Upper lobe of left lung (tissue), 6 donors: ENCODE measurements around the gene MTCL1. TPM values are rescaled to one million over a fixed set of nuclear protein-coding genes. Genes with fewer than 3 reads are reported as not detected.

Experiments
- ATAC-seq, 2 donors: fragments of 200-7000 bp; cut with Tn5 transposase; one replicate each; pipeline ENCODE4 v1.9.1; 2022; ENCODE audit warnings: mild to moderate bottlenecking in 2 of 2, moderate library complexity in 2 of 2; ENCODE audit not compliant: low FRiP score in 2 of 2
- DNase-seq, 2 donors: peaks; one replicate each; pipeline ENCODE4 v3.0.0-alpha.2; 2019 to 2020
- H3K27ac ChIP-seq, 4 donors: fragments of 200-600 bp; sonication (generic); one replicate each; pipeline ENCODE4 v1.5.1; 2016 to 2019
- H3K27me3 ChIP-seq, 4 donors: fragments of 200-600 bp; sonication (generic); one replicate each; pipeline ENCODE4 v1.5.1; 2017 to 2019
- H3K36me3 ChIP-seq, 4 donors: fragments of 200-600 bp; sonication (generic); one replicate each; pipeline ENCODE4 v1.5.1; 2016 to 2019
- H3K4me1 ChIP-seq, 4 donors: fragments of 200-600 bp; sonication (generic); one replicate each; pipeline ENCODE4 v1.5.1; 2018 to 2019
- H3K4me3 ChIP-seq, 4 donors: fragments of 200-600 bp; sonication (generic); one replicate each; pipeline ENCODE4 v1.5.1; 2017 to 2019; ENCODE audit warnings: mild to moderate bottlenecking in 2 of 4, moderate library complexity in 1 of 4
- H3K9me3 ChIP-seq, 4 donors: fragments of 200-600 bp; sonication (generic); one replicate each; pipeline ENCODE4 v1.5.1; 2018 to 2019
- CTCF ChIP-seq, 6 experiments: fragments of 450-650 bp in 4 of 6; fragments of 200-600 bp in 2 of 6; sonication (generic) in 2 of 6; IDR thresholded peaks; one replicate each; pipeline ENCODE4 v1.5.1; 2016 to 2019; ENCODE audit warnings: antibody characterized with exemption in 6 of 6
- EP300 ChIP-seq, 4 donors: sonication (generic); formaldehyde crosslinking; IDR thresholded peaks; one replicate each; pipeline ENCODE4 v1.5.1; 2017; ENCODE audit warnings: antibody characterized with exemption in 4 of 4, control low read depth in 2 of 4
- POLR2A ChIP-seq, 4 donors: fragments of 450-650 bp; IDR thresholded peaks; one replicate each; pipeline ENCODE4 v1.5.1; 2016 to 2017; ENCODE audit warnings: antibody characterized with exemption in 4 of 4, mild to moderate bottlenecking in 2 of 4
- POLR2AphosphoS5 ChIP-seq, 2 donors: sonication (generic); formaldehyde crosslinking; IDR thresholded peaks; one replicate each; pipeline ENCODE4 v1.5.1; 2017; ENCODE audit warnings: antibody characterized with exemption in 2 of 2
- WGBS, 2 donors: methylation state at CpG; one replicate each; pipeline ENCODE4 v1.1.5; 2017 to 2018; 5-methylcytosine and 5-hydroxymethylcytosine counted together
- total RNA-seq, 6 donors: library from RNA; depleted of rRNA in 4 of 6; stranded (reverse); fragments of >200 nt in 4 of 6; gene quantifications; one replicate each; pipeline versions ENCODE4 v1.1.0 to v1.2.1, GENCODE V29; 2016 to 2021
- donor health status: DM: no; HTN: no; CAD: no; lungs with moderate emphysema.
- donor health status: DM: no; HTN: yes; CAD: no; lungs with severe emphysema.

Gene MTCL1
- total RNA-seq, 6 donors from 2014 or later, result 4.5 to 17.9 (median 8.1) TPM

DNA sequence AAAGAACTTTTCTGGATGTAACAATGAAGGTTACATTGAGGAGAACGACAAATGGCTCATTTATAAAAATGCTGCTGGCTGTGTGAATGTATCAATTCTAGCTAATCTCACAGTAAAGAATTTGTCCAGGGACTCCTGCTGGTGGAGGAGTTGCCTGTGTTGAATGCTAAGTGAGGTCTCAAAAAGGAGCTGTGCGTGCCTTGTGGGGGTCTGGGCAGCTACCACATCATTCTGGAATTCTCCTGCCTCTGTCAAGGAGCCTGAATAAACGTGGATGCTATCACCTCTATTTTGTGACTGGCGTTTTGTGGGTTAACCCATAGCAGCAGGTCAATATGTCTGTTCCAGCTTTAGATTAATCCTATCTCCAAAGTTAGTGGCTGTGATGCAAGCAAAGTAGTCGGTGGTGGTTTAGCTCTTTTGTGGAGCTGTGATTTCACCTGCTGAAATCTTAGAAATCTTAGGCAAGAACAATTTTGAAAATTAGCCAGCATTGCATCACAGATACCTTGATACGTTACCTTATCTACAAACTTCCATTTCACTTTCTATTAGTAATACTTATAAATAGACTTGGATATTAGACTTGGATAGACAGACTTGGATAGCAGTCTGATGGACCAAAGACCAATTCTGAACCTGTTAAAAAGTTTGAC is 96.8 kb downstream of the MTCL1 start:
- ATAC-seq, result no peak
- H3K36me3 ChIP-seq, result no peaks in the 10 kb centered on the region
- H3K4me3 ChIP-seq, result no peak overlapping the region
- WGBS, 2 donors, result 76 to 77% methylated on average over 6 of the region's 6 CpGs
- H3K9me3 ChIP-seq, result no peaks in the 10 kb centered on the region
- H3K4me1 ChIP-seq, result no peaks in the 10 kb centered on the region
- no peak for DNase-seq
- TF ChIP-seq CTCF (IDR thresholded peaks at IDR 0.05) (no peak), POLR2AphosphoS5 (IDR thresholded peaks at IDR 0.05) (no peak), POLR2A (IDR thresholded peaks at IDR 0.05) (no peak), EP300 (IDR thresholded peaks at IDR 0.05) (no peak)
- no peak overlapping the region for H3K27ac ChIP-seq
- H3K27me3 ChIP-seq, result no peaks in the 10 kb centered on the region

DNA sequence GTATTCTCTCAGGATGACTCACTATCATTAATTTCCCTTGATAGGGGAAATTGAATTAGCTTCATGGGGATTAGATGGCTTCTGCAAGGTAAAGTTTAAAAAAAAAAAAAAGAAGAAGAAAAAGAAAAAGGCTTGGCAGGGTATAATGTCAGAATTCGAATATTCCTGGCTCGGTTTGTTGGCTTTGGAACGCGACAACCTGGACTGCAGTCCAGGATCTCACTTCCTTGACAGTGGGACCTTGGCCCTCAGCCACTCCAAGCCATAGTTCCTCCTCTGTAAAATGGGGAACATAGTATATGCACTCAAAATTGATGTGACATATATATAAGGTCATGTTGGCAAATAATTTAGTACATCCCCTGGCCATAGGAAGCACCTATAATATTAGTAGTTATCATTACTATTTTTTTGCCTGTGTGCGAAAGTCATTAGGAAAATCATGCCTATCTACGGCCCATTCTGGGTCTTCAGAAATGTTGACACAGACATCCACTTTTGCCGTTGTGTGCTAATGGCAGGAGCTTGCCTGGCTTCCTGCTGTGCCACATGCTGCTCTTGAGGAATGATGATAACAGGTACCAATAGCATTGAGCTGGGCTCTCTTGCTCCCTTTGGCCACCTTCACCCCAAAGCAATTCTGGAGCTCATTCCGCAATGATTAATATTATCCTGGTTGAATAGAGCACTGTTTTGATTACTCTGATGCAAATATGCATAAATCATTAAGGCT is 97.9 kb downstream of the MTCL1 start:
- TF ChIP-seq EP300 (IDR thresholded peaks at IDR 0.05), result no peak
- TF ChIP-seq CTCF (IDR thresholded peaks at IDR 0.05), result no peak
- no peak for TF ChIP-seq POLR2A (IDR thresholded peaks at IDR 0.05)
- TF ChIP-seq POLR2AphosphoS5 (IDR thresholded peaks at IDR 0.05), result no peak
- H3K9me3 ChIP-seq, result no peaks in the 10 kb centered on the region
- no peaks in the 10 kb centered on the region for H3K36me3 ChIP-seq
- WGBS, 2 donors, result 76 to 85% methylated on average over 8 of the region's 8 CpGs
- ATAC-seq (no peak), DNase-seq (no peak)
- H3K4me1 ChIP-seq, result no peaks in the 10 kb centered on the region
- H3K27ac ChIP-seq, result no peak overlapping the region
- H3K4me3 ChIP-seq, result no peak overlapping the region
- H3K27me3 ChIP-seq, result no peaks in the 10 kb centered on the region

GRCh38 chr18:8803957-8804356 is 98.6 kb downstream of the MTCL1 start:
- TF ChIP-seq POLR2A (IDR thresholded peaks at IDR 0.05), result no peak
- no peak for TF ChIP-seq EP300 (IDR thresholded peaks at IDR 0.05)
- H3K27ac ChIP-seq, result no peak overlapping the region
- no peaks in the 10 kb centered on the region for H3K4me1 ChIP-seq
- DNase-seq (no peak), ATAC-seq (no peak)
- 91 to 97% methylated on average over 1 of the region's 1 CpG for WGBS, 2 donors
- H3K9me3 ChIP-seq, result no peaks in the 10 kb centered on the region
- no peak overlapping the region for H3K4me3 ChIP-seq
- no peaks in the 10 kb centered on the region for H3K36me3 ChIP-seq
- H3K27me3 ChIP-seq, result no peaks in the 10 kb centered on the region

DNA sequence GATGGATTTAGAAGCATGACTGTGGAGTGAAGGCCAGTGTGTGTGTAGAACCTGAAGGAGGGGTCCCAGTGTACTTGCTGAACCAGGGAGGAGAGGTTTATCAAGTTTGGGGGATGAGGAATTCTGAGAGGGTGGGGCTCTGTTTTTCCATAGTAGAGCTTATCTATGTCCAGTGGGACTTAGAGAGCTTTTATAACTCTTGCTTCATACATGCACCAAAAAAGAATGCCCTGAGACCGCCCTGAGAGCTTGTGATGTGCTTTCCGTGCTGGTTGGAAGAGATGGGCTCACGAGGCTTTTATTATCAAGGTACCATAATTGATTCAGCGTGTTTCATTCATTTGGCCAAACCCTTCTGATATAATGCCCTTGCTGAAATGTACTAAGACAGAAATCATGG is 100.2 kb downstream of the MTCL1 start:
- H3K27ac ChIP-seq, result no peak overlapping the region
- no peak overlapping the region for H3K4me3 ChIP-seq
- ATAC-seq (no peak), DNase-seq (no peak)
- no peaks in the 10 kb centered on the region for H3K36me3 ChIP-seq
- 86 to 91% methylated on average over 4 of the region's 4 CpGs for WGBS, 2 donors
- H3K27me3 ChIP-seq, result no peaks in the 10 kb centered on the region
- TF ChIP-seq EP300 (IDR thresholded peaks at IDR 0.05) (no peak), POLR2AphosphoS5 (IDR thresholded peaks at IDR 0.05) (no peak)
- H3K4me1 ChIP-seq, result no peaks in the 10 kb centered on the region
- no peaks in the 10 kb centered on the region for H3K9me3 ChIP-seq

- TF ChIP-seq POLR2A (IDR thresholded peaks at IDR 0.05) (no peak), EP300 (IDR thresholded peaks at IDR 0.05) (no peak), POLR2AphosphoS5 (IDR thresholded peaks at IDR 0.05) (no peak)
- H3K27ac ChIP-seq, result no peak overlapping the region
- ATAC-seq (no peak), DNase-seq (peak in 1 of 2 donors; percentile 28)
- no peaks in the 10 kb centered on the region for H3K9me3 ChIP-seq
- 96 to 98% methylated on average over 5 to 6 of the region's 6 CpGs for WGBS, 2 donors
- H3K4me3 ChIP-seq, result no peak overlapping the region
- H3K4me1 ChIP-seq, result no peaks in the 10 kb centered on the region
- H3K36me3 ChIP-seq, result no peaks in the 10 kb centered on the region
- H3K27me3 ChIP-seq, result no peaks in the 10 kb centered on the region
Observed at GRCh38 chr18:8806100-8806797, 100.9 kb downstream of the MTCL1 start.

GRCh38 chr18:8806798-8807487 is 101.6 kb downstream of the MTCL1 start:
- Histone ChIP-seq H3K4me3 (no peak overlapping the region), H3K27me3 (no peaks in the 10 kb centered on the region), H3K9me3 (no peaks in the 10 kb centered on the region), H3K4me1 (no peaks in the 10 kb centered on the region), H3K36me3 (no peaks in the 10 kb centered on the region), H3K27ac (no peak overlapping the region)
- TF ChIP-seq POLR2AphosphoS5 (IDR thresholded peaks at IDR 0.05) (no peak), CTCF (IDR thresholded peaks at IDR 0.05) (no peak), POLR2A (IDR thresholded peaks at IDR 0.05) (no peak)
- no peak for ATAC-seq
- peak in 1 of 2 donors; percentile 59 for DNase-seq
- whole genome bisulfite sequencing, 2 donors, result 94 to 96% methylated on average over 10 to 19 of the region's 19 CpGs
